ENCODE data around the gene NUP210L. TPM values are rescaled to one million over a fixed set of nuclear protein-coding genes. Genes with fewer than 3 reads are reported as not detected.

Gene NUP210L
- total and polyA plus RNA-seq, 9 of the 15 experiments (the other 6 are each of a cell fraction or from before 2014, with no cell fraction given) = 0.01 to 0.04 TPM; not detected in 7

DNA sequence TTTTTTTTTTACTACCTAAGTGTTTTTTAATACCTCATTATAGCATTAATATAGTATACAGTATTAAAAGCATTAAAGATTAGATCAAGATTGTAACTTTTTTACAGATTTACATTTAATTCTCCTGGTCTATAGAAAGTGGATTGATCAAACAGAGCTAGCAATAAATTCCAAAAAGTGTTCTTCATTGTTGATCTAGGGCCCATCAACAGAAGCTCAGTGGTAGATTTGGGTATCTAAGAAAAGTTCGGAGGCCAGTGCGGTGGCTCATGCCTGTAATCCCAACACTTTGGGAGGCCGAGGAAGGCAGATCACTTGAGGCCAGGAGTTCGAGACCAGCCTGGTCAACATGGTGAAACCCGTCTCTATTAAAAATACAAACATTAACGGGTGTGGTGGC, 12.5 kb downstream of the NUP210L start:
- CTCF ChIA-PET (ENCODE audit: low intra/inter-chr PET ratio) = no interaction called here
- TF ChIP-seq, protein P1, sequence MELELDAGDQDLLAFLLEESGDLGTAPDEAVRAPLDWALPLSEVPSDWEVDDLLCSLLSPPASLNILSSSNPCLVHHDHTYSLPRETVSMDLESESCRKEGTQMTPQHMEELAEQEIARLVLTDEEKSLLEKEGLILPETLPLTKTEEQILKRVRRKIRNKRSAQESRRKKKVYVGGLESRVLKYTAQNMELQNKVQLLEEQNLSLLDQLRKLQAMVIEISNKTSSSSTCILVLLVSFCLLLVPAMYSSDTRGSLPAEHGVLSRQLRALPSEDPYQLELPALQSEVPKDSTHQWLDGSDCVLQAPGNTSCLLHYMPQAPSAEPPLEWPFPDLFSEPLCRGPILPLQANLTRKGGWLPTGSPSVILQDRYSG (tag; conservative IDR thresholded peaks at IDR 0.05; ENCODE audit: low read depth) = no peak
- TF ChIP-seq, protein P2, sequence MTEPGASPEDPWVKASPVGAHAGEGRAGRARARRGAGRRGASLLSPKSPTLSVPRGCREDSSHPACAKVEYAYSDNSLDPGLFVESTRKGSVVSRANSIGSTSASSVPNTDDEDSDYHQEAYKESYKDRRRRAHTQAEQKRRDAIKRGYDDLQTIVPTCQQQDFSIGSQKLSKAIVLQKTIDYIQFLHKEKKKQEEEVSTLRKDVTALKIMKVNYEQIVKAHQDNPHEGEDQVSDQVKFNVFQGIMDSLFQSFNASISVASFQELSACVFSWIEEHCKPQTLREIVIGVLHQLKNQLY (CRISPR knock-in tag; conservative IDR thresholded peaks at IDR 0.05) = no peak
- intact Hi-C loops (cut with micrococcal nuclease) = no loop called here
- FAIRE-seq = no peak
- Histone ChIP-seq H3K9ac (ENCODE audit: insufficient read depth in 1 of 2, low read depth in 2 of 2, low read length in 2 of 2) (no peak overlapping the region), H3K79me2 (ENCODE audit: control insufficient read depth, insufficient read depth, low read length) (no peaks in the 10 kb centered on the region), H3K27me3 (ENCODE audit: control insufficient read depth in 2 of 2, insufficient read depth in 2 of 2, low read length in 2 of 2) (no peaks in the 10 kb centered on the region), H3K27ac (ENCODE audit: extremely low read depth, low read depth, low read length) (no peak overlapping the region), H3K9me1 (ENCODE audit: control insufficient read depth, insufficient read depth, low read length) (no peaks in the 10 kb centered on the region), H3K4me2 (ENCODE audit: insufficient read depth, low read length) (no peak overlapping the region), H3K36me3 (ENCODE audit: control insufficient read depth, insufficient read depth, low read length) (no peaks in the 10 kb centered on the region), H3K4me3 (no peak overlapping the region), H3K4me1 (replicated peaks in 1 of 2; ENCODE audit: control insufficient read depth in 2 of 2, insufficient read depth in 2 of 2, low read length in 2 of 2) (peaks cover 0 to 3% of the 10 kb centered on the region in 2 experiments; a peak in 2 of 5 replicates), H2AFZ (ENCODE audit: low read depth, low read length) (no peak overlapping the region), H3K9me3 (replicated peaks; ENCODE audit: control insufficient read depth, insufficient read depth, low read depth, low read length) (no peaks in the 10 kb centered on the region), H4K20me1 (replicated peaks; ENCODE audit: control insufficient read depth, insufficient read depth, low read length) (no peaks in the 10 kb centered on the region)
- no peak for DNase-seq (ENCODE audit: extremely low read depth in 1 of 4, low spot score in 3 of 4)
- no peak for ATAC-seq
- BruUV-seq (replicated peaks) = no TSS peak
- WGBS (ENCODE audit: insufficient coverage, low coverage, missing lambda C conversion rate) = 89% methylated on average over 6 of the region's 6 CpGs
- POLR2A ChIA-PET = no interaction called here
- in situ Hi-C loops (cut with MboI) = no loop called here

DNA sequence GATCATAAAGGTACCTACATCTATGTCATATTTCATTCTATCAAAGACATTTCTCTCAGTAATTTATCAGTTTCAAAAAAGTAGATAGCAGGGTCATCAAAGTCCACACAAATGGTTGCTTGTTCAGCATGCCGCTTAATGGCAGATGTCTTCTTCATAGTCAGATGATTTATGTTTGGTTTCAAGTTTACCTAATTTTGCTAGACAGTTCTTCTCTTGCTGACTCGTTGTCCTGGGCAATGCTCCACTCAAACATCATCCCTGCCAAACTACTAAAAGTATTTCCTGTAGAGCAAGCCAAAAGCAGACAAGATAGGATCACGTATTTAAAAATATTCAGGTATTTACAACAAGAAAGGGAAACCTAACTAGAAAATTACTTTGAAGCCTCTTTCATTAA, 13.6 kb downstream of the NUP210L start:
- FAIRE-seq (no peak), ATAC-seq (no peak), DNase-seq (ENCODE audit: extremely low read depth in 1 of 4, low spot score in 3 of 4) (no peak)
- H3K9ac ChIP-seq (ENCODE audit: insufficient read depth in 1 of 2, low read depth in 2 of 2, low read length in 2 of 2) = no peak overlapping the region
- CTCF ChIA-PET (ENCODE audit: low intra/inter-chr PET ratio) = no interaction called here
- POLR2A ChIA-PET = no interaction called here
- H3K27ac ChIP-seq (ENCODE audit: extremely low read depth, low read depth, low read length) = no peak overlapping the region
- 23% methylated on average over 3 of the region's 3 CpGs for WGBS (ENCODE audit: insufficient coverage, low coverage, missing lambda C conversion rate)
- BruUV-seq (replicated peaks) = no TSS peak
- no peaks in the 10 kb centered on the region for H3K9me3 ChIP-seq (replicated peaks; ENCODE audit: control insufficient read depth, insufficient read depth, low read depth, low read length)
- H3K79me2 ChIP-seq (ENCODE audit: control insufficient read depth, insufficient read depth, low read length) = no peaks in the 10 kb centered on the region
- no peak overlapping the region for H3K4me3 ChIP-seq
- H3K9me1 ChIP-seq (ENCODE audit: control insufficient read depth, insufficient read depth, low read length) = no peaks in the 10 kb centered on the region
- in situ Hi-C loops (cut with MboI) (no loop called here), intact Hi-C loops (cut with micrococcal nuclease) (no loop called here)
- H3K27me3 ChIP-seq (ENCODE audit: control insufficient read depth in 2 of 2, insufficient read depth in 2 of 2, low read length in 2 of 2) = no peaks in the 10 kb centered on the region
- peak overlapping the region; percentile 34 for H2AFZ ChIP-seq (ENCODE audit: low read depth, low read length)
- H3K36me3 ChIP-seq (ENCODE audit: control insufficient read depth, insufficient read depth, low read length) = no peaks in the 10 kb centered on the region
- peaks cover 0 to 3% of the 10 kb centered on the region in 2 experiments; a peak in 2 of 5 replicates for H3K4me1 ChIP-seq (replicated peaks in 1 of 2; ENCODE audit: control insufficient read depth in 2 of 2, insufficient read depth in 2 of 2, low read length in 2 of 2)
- H4K20me1 ChIP-seq (replicated peaks; ENCODE audit: control insufficient read depth, insufficient read depth, low read length) = no peaks in the 10 kb centered on the region
- H3K4me2 ChIP-seq (ENCODE audit: insufficient read depth, low read length) = no peak overlapping the region
- TF ChIP-seq, protein P3, sequence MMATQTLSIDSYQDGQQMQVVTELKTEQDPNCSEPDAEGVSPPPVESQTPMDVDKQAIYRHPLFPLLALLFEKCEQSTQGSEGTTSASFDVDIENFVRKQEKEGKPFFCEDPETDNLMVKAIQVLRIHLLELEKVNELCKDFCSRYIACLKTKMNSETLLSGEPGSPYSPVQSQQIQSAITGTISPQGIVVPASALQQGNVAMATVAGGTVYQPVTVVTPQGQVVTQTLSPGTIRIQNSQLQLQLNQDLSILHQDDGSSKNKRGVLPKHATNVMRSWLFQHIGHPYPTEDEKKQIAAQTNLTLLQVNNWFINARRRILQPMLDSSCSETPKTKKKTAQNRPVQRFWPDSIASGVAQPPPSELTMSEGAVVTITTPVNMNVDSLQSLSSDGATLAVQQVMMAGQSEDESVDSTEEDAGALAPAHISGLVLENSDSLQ (IDR thresholded peaks at IDR 0.05) = peak; percentile 83

All from K562 (cell line).